ENCODE measurements around the gene AGPAT4. TPM values are rescaled to one million over a fixed set of nuclear protein-coding genes. Genes with fewer than 3 reads are reported as not detected.

AGPAT4 gene
- total RNA-seq, 1 donor from 2014 or later = 23.7 TPM

DNA sequence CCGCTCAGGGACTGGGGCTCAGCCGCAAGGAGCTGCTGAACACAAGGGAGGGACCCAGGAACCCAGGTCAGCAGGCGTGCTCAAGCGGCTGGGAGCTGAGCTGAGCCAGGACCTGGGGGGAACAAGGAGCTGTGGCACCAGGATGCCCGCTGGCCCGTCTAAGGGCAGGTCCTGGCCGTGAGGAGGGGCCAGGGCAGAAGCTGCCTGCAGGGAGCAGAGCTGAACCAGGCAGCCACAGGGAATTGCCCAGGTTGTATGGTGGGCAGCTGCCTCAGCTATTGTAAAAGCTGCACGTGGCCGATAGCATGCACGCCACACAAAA, 133.3 kb downstream of the AGPAT4 start:
- TF ChIP-seq, protein P1, sequence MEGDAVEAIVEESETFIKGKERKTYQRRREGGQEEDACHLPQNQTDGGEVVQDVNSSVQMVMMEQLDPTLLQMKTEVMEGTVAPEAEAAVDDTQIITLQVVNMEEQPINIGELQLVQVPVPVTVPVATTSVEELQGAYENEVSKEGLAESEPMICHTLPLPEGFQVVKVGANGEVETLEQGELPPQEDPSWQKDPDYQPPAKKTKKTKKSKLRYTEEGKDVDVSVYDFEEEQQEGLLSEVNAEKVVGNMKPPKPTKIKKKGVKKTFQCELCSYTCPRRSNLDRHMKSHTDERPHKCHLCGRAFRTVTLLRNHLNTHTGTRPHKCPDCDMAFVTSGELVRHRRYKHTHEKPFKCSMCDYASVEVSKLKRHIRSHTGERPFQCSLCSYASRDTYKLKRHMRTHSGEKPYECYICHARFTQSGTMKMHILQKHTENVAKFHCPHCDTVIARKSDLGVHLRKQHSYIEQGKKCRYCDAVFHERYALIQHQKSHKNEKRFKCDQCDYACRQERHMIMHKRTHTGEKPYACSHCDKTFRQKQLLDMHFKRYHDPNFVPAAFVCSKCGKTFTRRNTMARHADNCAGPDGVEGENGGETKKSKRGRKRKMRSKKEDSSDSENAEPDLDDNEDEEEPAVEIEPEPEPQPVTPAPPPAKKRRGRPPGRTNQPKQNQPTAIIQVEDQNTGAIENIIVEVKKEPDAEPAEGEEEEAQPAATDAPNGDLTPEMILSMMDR (IDR thresholded peaks at IDR 0.05; ENCODE audit: unreplicated experiment) = no peak
- no peak overlapping the region for H3K4me3 Mint-ChIP-seq
- H3K27ac Mint-ChIP-seq = no peak overlapping the region

DNA sequence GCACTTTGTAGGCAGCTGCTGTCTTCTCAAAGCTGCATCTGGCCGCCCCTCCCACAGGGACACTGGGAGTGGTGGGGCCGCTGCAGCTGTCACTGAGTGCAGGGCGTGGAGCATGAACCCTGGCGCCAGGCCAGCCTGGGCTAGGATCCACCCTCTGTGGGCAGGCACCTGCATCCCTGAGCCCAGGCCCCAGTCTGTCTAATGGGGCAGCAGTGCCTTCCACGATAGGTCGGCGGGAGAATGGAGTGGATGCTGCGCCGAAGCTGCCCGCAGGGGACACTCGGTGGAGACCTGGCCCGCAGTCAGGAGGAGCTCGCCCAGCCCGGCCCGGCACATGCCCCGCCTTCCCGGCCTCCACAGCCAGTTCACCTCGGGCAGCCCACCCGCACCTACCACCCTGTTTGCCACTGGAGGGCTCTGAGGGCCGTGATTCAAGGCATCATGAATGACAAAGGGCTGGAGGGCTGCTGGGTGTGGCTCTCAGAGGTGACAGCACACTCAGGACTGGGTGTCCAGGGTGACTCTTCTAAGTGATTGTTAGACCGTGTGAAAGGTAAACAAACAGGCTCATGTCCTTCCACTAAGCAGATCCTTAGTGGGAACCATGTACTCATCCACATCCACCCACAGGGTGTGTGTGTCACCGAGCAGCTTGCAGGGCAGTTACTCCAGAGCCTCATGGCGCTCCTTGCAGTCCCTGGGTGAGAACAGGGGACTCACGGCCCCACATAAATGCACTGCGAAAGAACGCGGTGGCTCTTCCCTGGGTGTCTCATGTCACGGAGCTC, 133.9 kb downstream of the AGPAT4 start:
- H3K4me1 Mint-ChIP-seq = no peaks in the 10 kb centered on the region
- H3K36me3 Mint-ChIP-seq = peaks cover 35% of the 10 kb centered on the region
- H3K9me3 Mint-ChIP-seq = no peaks in the 10 kb centered on the region
- no peak overlapping the region for H3K4me3 Mint-ChIP-seq
- TF ChIP-seq, protein P1 (IDR thresholded peaks at IDR 0.05; ENCODE audit: unreplicated experiment) = no peak
- peak in 1 of 2 experiments; percentile 36 for DNase-seq (ENCODE audit: low spot score in 2 of 2, unreplicated experiment in 2 of 2)
- no peaks in the 10 kb centered on the region for H3K27me3 Mint-ChIP-seq (ENCODE audit: low read depth)
- H3K27ac Mint-ChIP-seq = no peak overlapping the region

More for the DNA sequence above, 133.3 kb downstream of the AGPAT4 start:
- peak in 1 of 2 experiments; percentile 29 for DNase-seq (ENCODE audit: low spot score in 2 of 2, unreplicated experiment in 2 of 2)
- no peaks in the 10 kb centered on the region for H3K27me3 Mint-ChIP-seq (ENCODE audit: low read depth)
- H3K36me3 Mint-ChIP-seq = peaks cover 34% of the 10 kb centered on the region
- no peaks in the 10 kb centered on the region for H3K9me3 Mint-ChIP-seq
- H3K4me1 Mint-ChIP-seq = no peaks in the 10 kb centered on the region

DNA sequence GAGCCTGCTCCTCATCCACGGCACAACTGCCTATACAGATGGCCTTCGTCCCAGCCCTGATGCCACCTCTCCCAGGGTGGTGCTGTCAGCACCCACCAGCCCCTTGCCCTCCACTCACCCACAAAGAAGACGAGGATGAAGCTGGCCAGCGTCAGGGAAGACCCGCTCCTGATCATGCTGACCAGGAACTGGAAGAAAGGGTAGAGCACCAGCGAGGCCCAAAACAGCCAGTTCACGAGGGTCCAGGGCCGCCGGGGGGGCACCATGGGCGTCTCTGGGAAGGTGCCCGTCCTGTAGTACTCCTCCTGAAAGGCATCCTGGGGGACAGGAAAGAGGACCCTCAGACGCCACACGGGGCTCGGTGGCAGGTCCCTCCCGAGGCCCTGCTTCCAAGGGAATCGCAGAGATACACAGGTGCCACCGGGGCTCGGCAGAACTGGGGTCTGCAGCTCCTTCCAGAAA, 134.5 kb downstream of the AGPAT4 start:
- H3K27me3 Mint-ChIP-seq (ENCODE audit: low read depth) = no peaks in the 10 kb centered on the region
- DNase-seq (ENCODE audit: low spot score in 2 of 2, unreplicated experiment in 2 of 2) = peak in 1 of 2 experiments; percentile 33
- H3K27ac Mint-ChIP-seq = no peak overlapping the region
- peaks cover 38% of the 10 kb centered on the region for H3K36me3 Mint-ChIP-seq
- H3K4me1 Mint-ChIP-seq = no peaks in the 10 kb centered on the region
- no peak overlapping the region for H3K4me3 Mint-ChIP-seq
- no peaks in the 10 kb centered on the region for H3K9me3 Mint-ChIP-seq
- TF ChIP-seq, protein P1 (IDR thresholded peaks at IDR 0.05; ENCODE audit: unreplicated experiment) = no peak

DNA sequence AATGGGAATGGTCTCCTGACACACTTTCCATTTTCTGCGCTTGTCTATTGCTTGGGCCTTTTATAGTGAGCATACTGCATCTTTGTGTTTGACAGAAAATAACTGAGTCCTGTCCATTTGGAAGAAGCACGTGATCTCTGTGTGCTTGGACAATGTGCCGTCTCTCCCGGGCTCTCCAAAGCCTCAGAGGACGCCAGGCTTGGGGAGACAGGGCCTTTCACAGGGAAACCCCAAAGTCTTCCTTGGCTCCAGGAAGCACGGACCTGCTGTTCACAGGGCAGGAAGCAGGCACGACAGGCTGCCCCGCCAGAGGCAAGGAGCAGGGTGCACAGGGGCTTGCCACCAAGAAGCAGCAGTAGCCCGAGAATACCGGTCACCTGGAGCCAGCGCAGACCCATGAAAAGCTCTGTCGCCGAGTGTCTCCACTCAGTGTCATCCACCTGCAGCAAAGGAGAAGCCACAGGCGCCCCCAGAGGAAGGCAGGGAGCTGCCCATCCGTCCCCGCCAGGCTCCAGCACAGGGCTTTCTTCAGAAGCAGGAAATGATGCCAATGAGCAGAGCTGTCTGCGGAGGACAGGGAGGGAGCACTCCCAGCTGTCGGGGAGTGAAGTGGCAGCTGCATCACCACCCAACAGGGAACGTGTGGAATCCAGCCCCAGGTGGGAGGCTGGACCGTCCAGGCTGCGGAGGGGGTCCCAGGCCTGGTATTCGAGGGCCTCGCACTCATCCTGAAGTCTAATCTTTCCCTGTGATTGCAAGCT, 135.1 kb downstream of the AGPAT4 start:
- Mint-ChIP-seq H3K27ac (no peak overlapping the region), H3K4me1 (peaks cover 4% of the 10 kb centered on the region), H3K27me3 (ENCODE audit: low read depth) (no peaks in the 10 kb centered on the region), H3K36me3 (peaks cover 36% of the 10 kb centered on the region), H3K4me3 (no peak overlapping the region), H3K9me3 (no peaks in the 10 kb centered on the region)
- TF ChIP-seq, protein P1 (IDR thresholded peaks at IDR 0.05; ENCODE audit: unreplicated experiment) = no peak
- peak in 1 of 2 experiments; percentile 33 for DNase-seq (ENCODE audit: low spot score in 2 of 2, unreplicated experiment in 2 of 2)

DNA sequence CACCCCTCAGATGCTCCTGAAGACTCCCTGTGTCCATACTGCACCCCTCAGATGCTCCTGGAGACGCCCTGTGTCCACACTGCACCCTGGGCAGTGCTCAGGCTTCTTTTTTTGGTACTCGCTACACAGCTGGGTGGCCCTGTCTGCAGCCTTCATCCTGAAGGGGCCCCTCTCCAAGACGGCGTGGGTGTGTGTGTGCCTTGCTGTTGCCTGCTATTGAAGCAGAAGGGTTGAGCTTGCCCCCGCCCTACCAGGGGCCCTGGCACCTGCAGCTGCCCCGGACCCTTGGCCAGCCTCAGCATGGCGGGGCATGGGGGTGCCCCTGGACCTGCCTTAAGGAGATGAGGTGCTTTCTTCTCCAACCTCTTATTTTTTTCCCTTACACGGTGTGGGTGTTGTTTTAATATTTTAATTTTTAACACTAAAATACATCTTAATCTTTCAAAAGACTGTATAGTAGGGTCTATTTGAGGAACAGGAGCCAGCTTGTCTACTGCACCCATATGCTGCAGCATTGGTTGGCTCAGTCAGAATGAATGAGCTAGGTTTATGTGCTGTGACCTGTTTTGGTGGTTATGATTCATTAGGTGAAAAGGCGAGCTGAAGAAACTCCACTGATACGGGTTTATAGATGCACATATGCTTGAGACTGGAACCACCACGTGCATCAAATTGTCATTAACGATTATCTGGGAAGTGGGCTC, 135.9 kb downstream of the AGPAT4 start:
- Mint-ChIP-seq H3K4me1 (peaks cover 4% of the 10 kb centered on the region), H3K36me3 (peaks cover 35% of the 10 kb centered on the region), H3K9me3 (no peaks in the 10 kb centered on the region), H3K27me3 (ENCODE audit: low read depth) (no peaks in the 10 kb centered on the region), H3K4me3 (no peak overlapping the region), H3K27ac (no peak overlapping the region)
- TF ChIP-seq, protein P1 (IDR thresholded peaks at IDR 0.05; ENCODE audit: unreplicated experiment) = no peak
- peak in 1 of 2 experiments; percentile 20 for DNase-seq (ENCODE audit: low spot score in 2 of 2, unreplicated experiment in 2 of 2)
